AG09309 (cell line): ENCODE data around the gene TRIM62.
A peak's percentile ranks its signal among the peaks of the same experiment; 100 is the strongest.
"Not testable (repeated sequence)": the region's sequence is repeated elsewhere in the genome, so short reads cannot be mapped to it uniquely, and the experiment has no call there.

Experiments used
- DNase-seq: peaks from one replicate; pipeline ENCODE4 v3.0.0-alpha.2; 2010; ENCODE audit warnings: low read depth
- H3K4me3 ChIP-seq: 2 replicates; pipeline ENCODE4 v1.5.1; 2011; ENCODE audit warnings: mild to moderate bottlenecking, low read depth, low read length, moderate library complexity; ENCODE audit not compliant: control insufficient read depth
- TF ChIP-seq, protein P1 (sequence below): IDR thresholded peaks from 2 replicates; pipeline ENCODE4 v1.5.1; 2011; ENCODE audit warnings: mild to moderate bottlenecking, low read depth, low read length, inconsistent platforms; ENCODE audit not compliant: insufficient read depth, control insufficient read depth; ENCODE audit errors: missing control alignments

Gene TRIM62

DNA sequence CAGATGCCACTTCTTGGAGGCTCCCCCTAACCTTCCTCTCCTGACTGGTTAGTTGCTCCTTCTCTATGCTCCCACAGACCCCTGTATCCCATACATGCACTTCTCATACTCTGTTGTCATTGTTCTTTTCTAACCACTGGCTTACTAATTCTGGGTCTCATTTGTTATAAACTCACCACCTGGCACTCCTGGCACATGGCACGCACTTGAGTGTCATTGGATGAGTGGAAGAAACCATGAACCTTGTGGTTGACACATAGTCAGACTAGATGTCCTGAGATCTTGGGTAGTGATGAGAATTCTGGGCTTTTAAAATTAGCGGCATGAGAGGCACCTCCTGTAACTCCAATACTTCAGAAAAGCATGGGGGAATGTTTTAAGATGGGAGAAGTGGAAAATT, 49.3 kb downstream of the TRIM62 start:
- H3K4me3 ChIP-seq = no peak overlapping the region
- no peak for DNase-seq
- TF ChIP-seq, protein P1, sequence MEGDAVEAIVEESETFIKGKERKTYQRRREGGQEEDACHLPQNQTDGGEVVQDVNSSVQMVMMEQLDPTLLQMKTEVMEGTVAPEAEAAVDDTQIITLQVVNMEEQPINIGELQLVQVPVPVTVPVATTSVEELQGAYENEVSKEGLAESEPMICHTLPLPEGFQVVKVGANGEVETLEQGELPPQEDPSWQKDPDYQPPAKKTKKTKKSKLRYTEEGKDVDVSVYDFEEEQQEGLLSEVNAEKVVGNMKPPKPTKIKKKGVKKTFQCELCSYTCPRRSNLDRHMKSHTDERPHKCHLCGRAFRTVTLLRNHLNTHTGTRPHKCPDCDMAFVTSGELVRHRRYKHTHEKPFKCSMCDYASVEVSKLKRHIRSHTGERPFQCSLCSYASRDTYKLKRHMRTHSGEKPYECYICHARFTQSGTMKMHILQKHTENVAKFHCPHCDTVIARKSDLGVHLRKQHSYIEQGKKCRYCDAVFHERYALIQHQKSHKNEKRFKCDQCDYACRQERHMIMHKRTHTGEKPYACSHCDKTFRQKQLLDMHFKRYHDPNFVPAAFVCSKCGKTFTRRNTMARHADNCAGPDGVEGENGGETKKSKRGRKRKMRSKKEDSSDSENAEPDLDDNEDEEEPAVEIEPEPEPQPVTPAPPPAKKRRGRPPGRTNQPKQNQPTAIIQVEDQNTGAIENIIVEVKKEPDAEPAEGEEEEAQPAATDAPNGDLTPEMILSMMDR = no peak

- TF ChIP-seq, protein P1 = no peak
- DNase-seq = no peak
- no peak overlapping the region for H3K4me3 ChIP-seq
Measured at GRCh38 chr1:33131191-33131590, 50.7 kb downstream of the TRIM62 start.

DNA sequence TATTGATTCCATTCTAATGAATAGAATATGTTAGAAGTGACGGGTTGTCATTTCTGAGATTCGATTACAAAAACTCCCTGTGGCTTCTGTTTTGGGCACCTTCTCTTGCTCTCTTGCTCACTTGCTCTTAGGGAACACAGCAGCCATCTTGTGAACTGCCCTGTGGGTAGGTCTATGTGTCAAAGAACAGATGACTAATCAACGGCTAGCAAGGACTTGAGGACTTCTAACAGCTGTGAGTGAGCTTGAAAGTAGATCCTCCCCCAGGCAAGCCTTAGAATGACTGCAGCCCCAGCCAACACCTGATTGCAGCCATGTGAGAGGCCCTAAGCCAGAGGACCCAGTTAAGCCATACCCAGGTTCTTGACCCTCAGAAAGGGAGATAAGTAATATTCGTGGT, 51.5 kb downstream of the TRIM62 start:
- no peak for DNase-seq
- H3K4me3 ChIP-seq = no peak overlapping the region
- TF ChIP-seq, protein P1 = no peak

- no peak for DNase-seq
- TF ChIP-seq, protein P1 = no peak
- no peak overlapping the region for H3K4me3 ChIP-seq
Measured at GRCh38 chr1:33128781-33129180, 53.1 kb downstream of the TRIM62 start.

- DNase-seq = peak; percentile 97
- peak overlapping the region; percentile 79 for H3K4me3 ChIP-seq
- TF ChIP-seq, protein P1 = peak; percentile 97
Measured at GRCh38 chr1:33127001-33127823, 54.6 kb downstream of the TRIM62 start.

GRCh38 chr1:33126411-33127000, 55.3 kb downstream of the TRIM62 start:
- TF ChIP-seq, protein P1 = no peak

GRCh38 chr1:33124647-33125046, 57.2 kb downstream of the TRIM62 start:
- DNase-seq, H3K4me3 ChIP-seq: not testable (repeated sequence)

More at GRCh38 chr1:33126411-33127000, 55.3 kb downstream of the TRIM62 start:
- no peak for DNase-seq
- peak overlapping the region; percentile 79 for H3K4me3 ChIP-seq
